ENCODE data around the gene ANKRD55. TPM values are rescaled to one million over a fixed set of nuclear protein-coding genes. Genes with fewer than 3 reads are reported as not detected.

The ANKRD55 gene
- total RNA-seq, 2 donors from 2014 or later: 3.7 to 6.4 TPM

DNA sequence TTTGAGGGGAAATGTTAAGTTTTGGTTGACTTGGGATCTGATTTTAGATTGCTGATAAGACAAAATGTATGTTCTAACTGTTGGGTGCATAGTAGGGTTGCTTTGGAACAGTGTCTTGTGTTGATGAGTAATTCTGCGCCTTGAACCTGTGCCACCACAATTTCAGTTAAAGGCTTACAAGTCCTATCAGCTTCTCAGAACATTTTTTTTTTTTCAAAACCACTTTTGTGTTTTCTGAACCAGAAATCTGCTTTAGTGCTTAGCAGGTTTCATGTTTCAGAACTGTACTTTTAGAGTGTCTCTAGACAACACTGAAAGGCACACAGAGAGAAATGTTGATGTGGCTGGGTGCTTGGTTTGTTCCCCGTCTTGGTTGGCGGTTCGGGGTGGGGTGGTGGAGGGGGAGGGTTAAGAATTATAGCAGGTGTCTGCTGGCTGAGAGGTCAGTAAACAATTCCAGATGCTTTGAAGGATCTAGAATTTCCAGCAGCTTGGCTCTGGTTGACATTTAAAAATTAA is 84.6 kb downstream of the ANKRD55 start:
- Mint-ChIP-seq H3K27ac (peak overlapping the region; percentile 75), H3K36me3 (peaks cover 0 to 8% of the 10 kb centered on the region in 2 donors)
- DNase-seq (ENCODE audit: low spot score in 2 of 2): peak in 1 of 2 donors; percentile 55

GRCh38 chr5:56147659-56148230 is 85.4 kb downstream of the ANKRD55 start:
- peaks cover 0 to 5% of the 10 kb centered on the region in 2 donors for H3K36me3 Mint-ChIP-seq
- ATAC-seq: peak; percentile 18 to 36
- no peak for DNase-seq (ENCODE audit: low spot score in 2 of 2)
- no peaks in the 10 kb centered on the region for H3K9me3 Mint-ChIP-seq
- peak overlapping the region in 1 of 2 donors; percentile 75 for H3K27ac Mint-ChIP-seq

More for the DNA sequence above, 84.6 kb downstream of the ANKRD55 start:
- no peaks in the 10 kb centered on the region for H3K9me3 Mint-ChIP-seq
- ATAC-seq: peak; percentile 92 to 95

GRCh38 chr5:56147106-56147505 is 86.0 kb downstream of the ANKRD55 start:
- Mint-ChIP-seq H3K27ac (no peak overlapping the region), H3K36me3 (peaks cover 0 to 5% of the 10 kb centered on the region in 2 donors), H3K9me3 (no peaks in the 10 kb centered on the region)
- ATAC-seq: no peak
- DNase-seq (ENCODE audit: low spot score in 2 of 2): no peak

GRCh38 chr5:56146674-56147073 is 86.5 kb downstream of the ANKRD55 start:
- H3K9me3 Mint-ChIP-seq: no peaks in the 10 kb centered on the region

DNA sequence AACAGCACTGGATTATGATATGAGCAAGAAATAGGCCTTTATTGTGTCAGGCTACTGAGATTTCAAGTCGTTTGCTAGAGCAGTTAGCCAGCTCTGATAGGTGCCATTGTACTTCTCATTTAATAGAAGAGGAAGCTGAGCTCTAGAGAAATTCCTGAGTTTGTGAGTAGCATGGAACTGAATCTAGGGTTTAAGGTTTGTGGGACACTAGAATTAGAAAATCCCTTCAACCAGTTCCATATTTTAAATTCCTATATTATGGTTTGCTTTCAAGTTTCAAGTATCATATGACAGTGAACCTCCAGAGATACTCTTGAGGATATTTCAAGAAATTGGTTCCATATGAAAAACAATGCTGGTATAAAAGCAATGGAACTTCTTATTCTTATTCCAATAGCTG is 87.6 kb downstream of the ANKRD55 start:
- Mint-ChIP-seq H3K9me3 (no peaks in the 10 kb centered on the region), H3K27ac (no peak overlapping the region), H3K36me3 (peaks cover 0 to 5% of the 10 kb centered on the region in 2 donors)

More at GRCh38 chr5:56146674-56147073, 86.5 kb downstream of the ANKRD55 start:
- peaks cover 0 to 5% of the 10 kb centered on the region in 2 donors for H3K36me3 Mint-ChIP-seq
- H3K27ac Mint-ChIP-seq: no peak overlapping the region
- ATAC-seq (no peak), DNase-seq (ENCODE audit: low spot score in 2 of 2) (no peak)

DNA sequence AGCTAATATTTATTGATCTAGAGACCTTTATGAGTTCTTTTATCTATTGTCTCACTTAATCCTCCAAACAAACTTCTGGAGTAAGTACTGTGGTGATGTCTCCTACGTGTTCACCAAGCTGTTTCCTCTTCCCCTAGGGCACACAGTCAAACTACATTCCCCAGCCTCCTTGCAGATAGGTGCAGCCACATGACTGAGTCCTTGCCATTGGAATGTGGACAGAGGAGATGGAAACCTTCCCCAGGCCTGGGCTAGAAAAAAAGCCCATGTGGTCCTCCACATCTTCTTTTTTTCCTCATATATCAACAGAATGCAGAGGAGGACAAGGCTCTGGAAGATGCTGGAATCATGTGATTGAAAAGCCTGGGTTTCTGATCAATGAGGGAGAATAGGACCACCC is 88.0 kb downstream of the ANKRD55 start:
- H3K27ac Mint-ChIP-seq: no peak overlapping the region
- no peaks in the 10 kb centered on the region for H3K9me3 Mint-ChIP-seq
- H3K36me3 Mint-ChIP-seq: peaks cover 0 to 5% of the 10 kb centered on the region in 2 donors
- ATAC-seq: no peak
- no peak for DNase-seq (ENCODE audit: low spot score in 2 of 2)

More for the DNA sequence above, 87.6 kb downstream of the ANKRD55 start:
- DNase-seq (ENCODE audit: low spot score in 2 of 2) (no peak), ATAC-seq (no peak)

- DNase-seq (ENCODE audit: low spot score in 2 of 2) (no peak), ATAC-seq (no peak)
- Mint-ChIP-seq H3K9me3 (peaks cover 4% of the 10 kb centered on the region in 2 donors), H3K36me3 (peaks cover 0 to 5% of the 10 kb centered on the region in 2 donors), H3K27ac (no peak overlapping the region)
Observed at GRCh38 chr5:56144211-56144610, 88.9 kb downstream of the ANKRD55 start.

- Mint-ChIP-seq H3K27ac (peak overlapping the region in 1 of 2 donors; percentile 16), H3K36me3 (peaks cover 0 to 11% of the 10 kb centered on the region in 2 donors), H3K9me3 (peaks cover 5 to 11% of the 10 kb centered on the region in 2 donors)
- ATAC-seq (peak; percentile 21 to 36), DNase-seq (ENCODE audit: low spot score in 2 of 2) (no peak)
Observed at GRCh38 chr5:56143373-56143714, 89.8 kb downstream of the ANKRD55 start.

DNA sequence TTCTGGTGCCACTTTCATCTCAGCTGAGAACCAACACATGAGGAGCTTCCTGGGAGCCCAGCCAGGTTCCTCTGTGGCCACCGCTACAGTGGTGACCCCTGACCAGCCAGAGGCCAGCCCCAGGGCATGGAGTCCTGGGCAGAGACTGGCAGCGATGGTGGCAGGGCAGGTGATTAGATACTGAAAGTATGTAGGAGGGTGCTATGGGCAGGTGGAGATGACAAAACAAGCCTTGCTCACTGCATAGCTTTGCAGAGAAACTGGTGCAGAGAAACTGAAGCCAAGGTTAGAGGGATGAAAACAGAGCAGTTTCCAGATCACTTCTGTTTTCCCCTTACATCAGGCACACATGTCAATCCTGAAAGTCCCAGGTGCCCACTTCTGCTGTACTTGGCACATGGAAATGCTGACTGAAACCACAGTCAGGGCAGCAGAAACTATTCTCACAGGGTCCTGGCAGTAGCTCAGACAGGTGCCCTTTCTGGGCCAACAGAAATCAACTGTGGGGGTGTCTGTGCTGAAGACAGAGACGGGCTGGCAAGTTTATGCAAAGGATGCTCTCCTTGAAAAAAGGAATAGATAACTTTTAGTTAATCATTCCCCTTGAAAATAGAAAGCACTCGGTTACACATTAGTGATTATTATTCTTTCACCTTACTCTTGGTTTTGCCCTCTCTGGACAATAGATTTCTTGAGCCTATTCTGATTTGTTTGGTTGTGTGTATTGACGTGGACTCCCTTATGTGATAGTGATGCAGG is 90.3 kb downstream of the ANKRD55 start:
- peaks cover 0 to 11% of the 10 kb centered on the region in 2 donors for H3K36me3 Mint-ChIP-seq
- peaks cover 5 to 11% of the 10 kb centered on the region in 2 donors for H3K9me3 Mint-ChIP-seq
- ATAC-seq: peak; percentile 86 to 90
- no peak for DNase-seq (ENCODE audit: low spot score in 2 of 2)
- H3K27ac Mint-ChIP-seq: peak overlapping the region; percentile 13 to 16

GRCh38 chr5:56142233-56142613 is 90.9 kb downstream of the ANKRD55 start:
- no peak for DNase-seq (ENCODE audit: low spot score in 2 of 2)
- Mint-ChIP-seq H3K27ac (peak overlapping the region in 1 of 2 donors; percentile 16), H3K9me3 (peaks cover 5 to 11% of the 10 kb centered on the region in 2 donors), H3K36me3 (peaks cover 0 to 11% of the 10 kb centered on the region in 2 donors)
- ATAC-seq: no peak

GRCh38 chr5:56140073-56140472 is 93.1 kb downstream of the ANKRD55 start:
- Mint-ChIP-seq H3K36me3 (peaks cover 0 to 6% of the 10 kb centered on the region in 2 donors), H3K9me3 (peaks cover 5 to 11% of the 10 kb centered on the region in 2 donors), H3K27ac (no peak overlapping the region)
- DNase-seq (ENCODE audit: low spot score in 2 of 2) (no peak), ATAC-seq (no peak)

- peaks cover 7 to 22% of the 10 kb centered on the region in 2 donors for H3K36me3 Mint-ChIP-seq
- no peak for DNase-seq (ENCODE audit: low spot score in 2 of 2)
- ATAC-seq: no peak
- no peak overlapping the region for H3K27ac Mint-ChIP-seq
- peaks cover 0 to 11% of the 10 kb centered on the region in 2 donors for H3K9me3 Mint-ChIP-seq
Observed at GRCh38 chr5:56130664-56131063, 102.5 kb downstream of the ANKRD55 start.

GRCh38 chr5:56129288-56129687 is 103.8 kb downstream of the ANKRD55 start:
- ATAC-seq (peak in 1 of 2 donors; percentile 31), DNase-seq (ENCODE audit: low spot score in 2 of 2) (no peak)
- H3K36me3 Mint-ChIP-seq: peaks cover 7 to 22% of the 10 kb centered on the region in 2 donors
- H3K27ac Mint-ChIP-seq: peak overlapping the region; percentile 7 to 94
- H3K9me3 Mint-ChIP-seq: peaks cover 0 to 11% of the 10 kb centered on the region in 2 donors

DNA sequence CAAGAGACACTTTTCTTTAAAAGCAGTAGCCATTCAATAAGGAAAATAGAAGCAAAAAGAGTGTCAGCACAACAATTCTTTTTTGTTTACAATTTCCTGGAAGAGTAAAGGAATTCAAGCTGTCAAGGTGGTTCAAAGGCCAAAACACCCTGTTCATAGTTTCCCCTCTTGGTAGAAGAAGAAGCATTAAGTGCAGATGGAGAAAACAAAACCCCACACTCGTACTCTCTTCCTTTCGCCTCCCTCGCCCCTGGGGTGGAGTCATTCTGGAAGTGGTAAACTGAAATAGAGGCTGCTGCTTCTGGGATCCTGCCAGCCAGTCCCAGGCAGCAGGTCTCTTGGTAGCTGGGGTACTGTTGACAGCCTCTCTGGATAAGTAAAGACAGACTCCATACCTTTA is 105.0 kb downstream of the ANKRD55 start:
- peaks cover 0 to 11% of the 10 kb centered on the region in 2 donors for H3K9me3 Mint-ChIP-seq
- peaks cover 7 to 22% of the 10 kb centered on the region in 2 donors for H3K36me3 Mint-ChIP-seq
- DNase-seq (ENCODE audit: low spot score in 2 of 2): peak in 1 of 2 donors; percentile 56
- ATAC-seq: peak; percentile 82
- H3K27ac Mint-ChIP-seq: peak overlapping the region; percentile 51 to 94

- Mint-ChIP-seq H3K36me3 (peaks cover 7 to 27% of the 10 kb centered on the region in 2 donors), H3K9me3 (peaks cover 0 to 7% of the 10 kb centered on the region in 2 donors), H3K27ac (peak overlapping the region; percentile 94 to 95)
- ATAC-seq (peak; percentile 73 to 76), DNase-seq (ENCODE audit: low spot score in 2 of 2) (peak in 1 of 2 donors; percentile 44)
Observed at GRCh38 chr5:56126487-56127179, 106.5 kb downstream of the ANKRD55 start.

- no peak for DNase-seq (ENCODE audit: low spot score in 2 of 2)
Observed at GRCh38 chr5:56123531-56124243, 109.4 kb downstream of the ANKRD55 start.

More at GRCh38 chr5:56123531-56124243, 109.4 kb downstream of the ANKRD55 start:
- no peaks in the 10 kb centered on the region for H3K9me3 Mint-ChIP-seq
- ATAC-seq: peak in 1 of 2 donors; percentile 16
- peaks cover 0 to 5% of the 10 kb centered on the region in 2 donors for H3K36me3 Mint-ChIP-seq
- peak overlapping the region in 1 of 2 donors; percentile 42 for H3K27ac Mint-ChIP-seq

Data from activated naive CD4-positive, alpha-beta T cell treated with anti-CD3 and anti-CD28 coated beads, Interleukin-2, amount 50 U/mL, for 72 hours (primary cell).